ENCODE results near the gene RGS9. TPM values are rescaled to one million over a fixed set of nuclear protein-coding genes. Genes with fewer than 3 reads are reported as not detected.
A peak's percentile ranks its signal among the peaks of the same experiment; 100 is the strongest.
"Not testable (repeated sequence)": the region's sequence is repeated elsewhere in the genome, so short reads cannot be mapped to it uniquely, and the experiment has no call there.

RGS9 gene
- total RNA-seq, 2 experiments from 2014 or later, result 1.6 to 1.8 TPM

DNA sequence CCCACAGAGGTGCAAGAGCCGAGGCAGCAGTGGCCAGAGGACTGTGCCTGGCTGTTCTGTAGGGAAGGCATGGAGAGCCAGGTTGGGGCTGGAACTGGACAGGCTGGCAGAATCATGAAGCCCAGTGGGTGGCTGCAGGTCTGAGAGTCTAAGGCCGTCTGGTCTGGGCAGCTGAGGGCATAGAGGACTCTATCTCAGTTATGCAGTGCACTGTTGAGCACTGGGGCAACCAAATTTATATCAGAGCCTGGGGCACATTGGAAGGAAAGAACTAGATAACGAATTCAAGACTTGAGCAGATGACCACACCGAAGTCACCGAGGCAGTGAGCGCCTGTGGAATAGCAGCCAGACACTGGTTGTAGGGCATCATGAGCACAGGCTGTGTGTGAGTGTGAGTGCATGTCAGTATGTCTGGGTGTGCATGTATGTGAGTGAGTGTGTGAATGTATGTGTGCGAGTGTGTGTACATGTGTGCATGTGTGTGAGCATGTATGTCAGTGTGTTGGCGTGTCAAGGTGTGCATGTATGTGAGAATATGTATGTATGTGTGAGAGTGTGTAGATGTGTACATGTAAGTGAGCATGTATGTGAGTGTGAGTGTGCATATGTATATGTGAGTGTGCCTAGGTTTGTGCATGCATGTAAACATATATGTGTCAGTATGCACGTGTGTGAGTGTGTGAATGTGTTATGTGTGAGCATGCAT, 37.0 kb downstream of the RGS9 start:
- ATAC-seq (no peak), DNase-seq (no peak)
- CTCF ChIA-PET, result interaction anchor here (0.7 to 1.6 kb wide), 4 partner anchors 32 to 220 kb away, joined by 3 to 4 read pairs (median 4); no protein-coding TSS in a partner anchor
- Mint-ChIP-seq H3K9me3 (ENCODE audit: low read depth) (no peaks in the 10 kb centered on the region), H3K27ac (no peak overlapping the region), H3K27me3 (no peaks in the 10 kb centered on the region), H3K4me3 (no peak overlapping the region), H3K36me3 (ENCODE audit: low read depth) (no peaks in the 10 kb centered on the region), H3K4me1 (peaks cover 27% of the 10 kb centered on the region)
- intact Hi-C loops (cut with DNase I, micrococcal nuclease), result no loop called here
- POLR2A ChIA-PET, result interaction anchor here (0.6 kb wide), 1 partner anchor 667 kb away, joined by 7 read pairs; the partner anchor contains the start of gene CEP95

DNA sequence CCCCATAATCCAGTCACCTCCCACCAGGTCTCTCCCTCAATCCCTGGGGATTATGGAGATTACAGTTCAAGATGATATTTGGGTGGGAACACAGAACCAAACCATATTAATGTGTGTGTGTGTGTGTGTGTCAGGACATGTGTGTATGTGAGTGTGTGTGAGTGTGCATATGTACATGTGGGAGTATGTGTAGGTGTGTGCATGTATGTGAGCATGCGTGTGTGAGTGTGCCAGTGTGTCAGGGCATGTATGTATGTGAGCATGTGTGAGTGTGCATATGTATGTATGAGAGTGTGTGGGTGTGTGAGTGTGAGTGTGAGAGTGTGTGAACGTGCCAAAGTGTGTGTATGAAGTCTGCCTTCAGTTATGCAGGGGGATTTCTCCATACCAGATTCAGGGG, 37.8 kb downstream of the RGS9 start:
- H3K4me1 Mint-ChIP-seq, result peaks cover 35% of the 10 kb centered on the region
- H3K9me3 Mint-ChIP-seq (ENCODE audit: low read depth), result no peaks in the 10 kb centered on the region
- no peak overlapping the region for H3K4me3 Mint-ChIP-seq
- no peak overlapping the region for H3K27ac Mint-ChIP-seq
- ChIA-PET POLR2A (no interaction called here), CTCF (no interaction called here)
- ATAC-seq (no peak), DNase-seq (no peak)
- H3K27me3 Mint-ChIP-seq, result no peaks in the 10 kb centered on the region
- H3K36me3 Mint-ChIP-seq (ENCODE audit: low read depth), result no peaks in the 10 kb centered on the region
- intact Hi-C loops (cut with DNase I, micrococcal nuclease), result no loop called here

GRCh38 chr17:65175952-65176351, 38.8 kb downstream of the RGS9 start:
- Mint-ChIP-seq H3K27me3 (no peaks in the 10 kb centered on the region), H3K27ac (no peak overlapping the region), H3K9me3 (ENCODE audit: low read depth) (no peaks in the 10 kb centered on the region), H3K36me3 (ENCODE audit: low read depth) (no peaks in the 10 kb centered on the region), H3K4me3 (no peak overlapping the region), H3K4me1 (peaks cover 45% of the 10 kb centered on the region)
- DNase-seq (no peak), ATAC-seq (no peak)
- intact Hi-C loops (cut with DNase I, micrococcal nuclease), result no loop called here
- ChIA-PET CTCF (interaction anchor here (0.6 kb wide), 1 partner anchor 91 kb away, joined by 3 read pairs; no protein-coding TSS in a partner anchor), POLR2A (interaction anchor here (0.6 kb wide), 1 partner anchor 147 kb away, joined by 8 read pairs; no protein-coding TSS in a partner anchor)

GRCh38 chr17:65176646-65177409, 39.7 kb downstream of the RGS9 start:
- H3K27me3 Mint-ChIP-seq, result no peaks in the 10 kb centered on the region
- intact Hi-C loops (cut with DNase I, micrococcal nuclease), result no loop called here
- H3K36me3 Mint-ChIP-seq (ENCODE audit: low read depth), result no peaks in the 10 kb centered on the region
- DNase-seq (no peak), ATAC-seq (no peak)
- CTCF ChIA-PET, result no interaction called here
- no peak overlapping the region for H3K4me3 Mint-ChIP-seq
- POLR2A ChIA-PET, result interaction anchor here (0.6 kb wide), 1 partner anchor 151 kb away, joined by 5 read pairs; no protein-coding TSS in a partner anchor
- no peaks in the 10 kb centered on the region for H3K9me3 Mint-ChIP-seq (ENCODE audit: low read depth)
- peaks cover 48% of the 10 kb centered on the region for H3K4me1 Mint-ChIP-seq
- H3K27ac Mint-ChIP-seq, result no peak overlapping the region

DNA sequence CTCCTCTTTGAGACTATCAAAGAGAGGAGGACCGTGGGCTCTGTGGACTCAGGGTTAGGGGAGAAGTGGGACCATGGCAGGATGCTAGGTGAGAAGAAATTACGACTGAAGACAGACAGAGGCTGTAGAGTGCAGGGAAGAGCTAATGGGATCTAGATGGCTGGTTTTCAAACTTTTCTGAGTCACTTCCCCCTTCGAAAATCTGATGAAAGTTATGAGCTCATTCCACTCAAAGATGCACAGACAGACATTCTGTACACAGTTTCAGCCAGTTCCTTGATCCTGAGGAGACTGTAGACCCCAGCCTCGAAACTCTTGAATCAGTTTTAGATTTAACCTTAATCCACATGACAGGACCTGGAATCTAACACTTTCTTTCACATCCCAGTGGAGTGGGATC, 40.7 kb downstream of the RGS9 start:
- Mint-ChIP-seq H3K4me3 (no peak overlapping the region), H3K36me3 (ENCODE audit: low read depth) (no peaks in the 10 kb centered on the region), H3K9me3 (ENCODE audit: low read depth) (no peaks in the 10 kb centered on the region), H3K27me3 (no peaks in the 10 kb centered on the region), H3K27ac (peak overlapping the region; percentile 58), H3K4me1 (peaks cover 51% of the 10 kb centered on the region)
- ChIA-PET CTCF (interaction anchor here (1.0 to 2.8 kb wide), 2 partner anchors 18 to 40 kb away, joined by 3 to 5 read pairs; partner anchors contain the start of gene RGS9), POLR2A (interaction anchor here (0.6 kb wide), 1 partner anchor 39 kb away, joined by 5 read pairs; no protein-coding TSS in a partner anchor)
- intact Hi-C loops (cut with DNase I, micrococcal nuclease), result no loop called here
- no peak for ATAC-seq
- no peak for DNase-seq

- not testable (repeated sequence) for H3K4me3 Mint-ChIP-seq; H3K36me3 Mint-ChIP-seq (ENCODE audit: low read depth); H3K9me3 Mint-ChIP-seq (ENCODE audit: low read depth); DNase-seq; ATAC-seq; H3K27me3 Mint-ChIP-seq
- Mint-ChIP-seq H3K27ac (peak overlapping the region; percentile 45), H3K4me1 (peaks cover 54% of the 10 kb centered on the region)
- ChIA-PET POLR2A (interaction anchor here (0.6 kb wide), 1 partner anchor 75 kb away, joined by 3 read pairs; no protein-coding TSS in a partner anchor), CTCF (interaction anchor here (0.6 to 2.8 kb wide), 3 partner anchors 42 to 59 kb away, joined by 3 to 5 read pairs (median 5); partner anchors contain the start of gene RGS9)
- intact Hi-C loops (cut with DNase I, micrococcal nuclease), result loop anchor here (2.0 to 5.0 kb wide), 3 partner anchors 58 to 205 kb away; no protein-coding TSS in a partner anchor
Observed at GRCh38 chr17:65180276-65180675, 43.1 kb downstream of the RGS9 start.

DNA sequence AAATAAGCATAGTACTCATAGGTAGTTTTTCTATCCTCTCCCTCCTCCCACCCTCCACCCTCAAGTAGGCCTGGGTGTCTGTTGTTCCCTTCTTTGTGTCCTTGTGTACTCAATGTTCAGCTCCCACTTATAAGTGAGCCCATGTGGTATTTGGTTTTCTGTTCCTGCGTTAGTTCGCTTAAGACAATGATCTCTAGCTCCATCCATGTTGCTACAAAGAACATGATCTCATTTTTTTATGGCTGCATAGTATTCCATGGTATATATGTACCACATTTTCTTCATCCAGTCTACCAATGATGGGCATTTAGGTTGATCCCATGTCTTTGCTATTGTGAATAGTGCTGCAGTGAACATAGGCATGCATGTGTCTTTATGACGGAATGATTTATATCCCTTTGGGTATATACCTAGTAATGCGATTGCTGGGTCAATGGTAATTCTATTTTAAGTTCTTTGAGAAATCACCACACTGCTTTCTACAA, 43.6 kb downstream of the RGS9 start:
- not testable (repeated sequence) for H3K36me3 Mint-ChIP-seq (ENCODE audit: low read depth); H3K4me3 Mint-ChIP-seq; H3K9me3 Mint-ChIP-seq (ENCODE audit: low read depth); H3K27me3 Mint-ChIP-seq; DNase-seq; ATAC-seq
- Mint-ChIP-seq H3K4me1 (peaks cover 54% of the 10 kb centered on the region), H3K27ac (peak overlapping the region; percentile 75)
- CTCF ChIA-PET, result interaction anchor here (0.6 to 2.8 kb wide), 6 partner anchors 12 to 239 kb away, joined by 3 to 15 read pairs (median 5); partner anchors contain the start of gene RGS9
- POLR2A ChIA-PET, result interaction anchor here (0.6 kb wide), 1 partner anchor 75 kb away, joined by 3 read pairs; no protein-coding TSS in a partner anchor
- intact Hi-C loops (cut with DNase I, micrococcal nuclease), result loop anchor here (1.0 to 5.0 kb wide), 6 partner anchors 49 to 206 kb away; partner anchors contain the start of gene GNA13 (in 1 of the 2)

- Mint-ChIP-seq H3K4me3 (no peak overlapping the region), H3K27ac (peak overlapping the region; percentile 75), H3K27me3 (peaks cover 9% of the 10 kb centered on the region), H3K9me3 (ENCODE audit: low read depth) (no peaks in the 10 kb centered on the region), H3K4me1 (peaks cover 54% of the 10 kb centered on the region), H3K36me3 (ENCODE audit: low read depth) (no peaks in the 10 kb centered on the region)
- DNase-seq (peak; percentile 71), ATAC-seq (peak; percentile 77)
- ChIA-PET POLR2A (interaction anchor here (1.0 kb wide), 1 partner anchor 476 kb away, joined by 3 read pairs; no protein-coding TSS in a partner anchor), CTCF (interaction anchor here (0.7 to 2.4 kb wide), 8 partner anchors 13 to 240 kb away, joined by 3 to 15 read pairs (median 5); partner anchors contain the start of gene RGS9)
- intact Hi-C loops (cut with DNase I, micrococcal nuclease), result loop anchor here (1.0 to 5.0 kb wide), 6 partner anchors 48 to 207 kb away; partner anchors contain the start of gene GNA13 (in 1 of the 2)
Observed at GRCh38 chr17:65181237-65182061, 44.3 kb downstream of the RGS9 start.

DNA sequence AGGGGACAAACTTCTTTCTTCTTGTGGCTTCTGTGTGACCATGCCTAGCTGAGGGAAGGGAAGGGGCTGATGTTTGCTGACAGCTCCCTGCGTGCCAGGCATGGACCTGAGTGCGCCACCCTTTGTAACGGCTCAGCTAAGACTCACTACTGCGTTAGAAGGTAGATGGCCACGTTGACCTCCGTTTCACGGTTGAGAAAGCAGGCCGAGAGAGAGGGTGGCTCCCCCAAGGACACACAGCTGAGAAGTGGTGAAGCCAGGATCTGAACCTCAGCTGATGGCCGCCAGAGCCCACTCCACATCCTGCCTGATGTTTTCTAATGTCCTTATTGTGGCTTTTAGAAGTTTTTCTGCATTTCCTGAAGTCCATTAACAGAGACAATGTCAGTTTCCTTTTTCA, 45.1 kb downstream of the RGS9 start:
- H3K36me3 Mint-ChIP-seq (ENCODE audit: low read depth), result no peaks in the 10 kb centered on the region
- ChIA-PET CTCF (interaction anchor here (0.7 to 2.4 kb wide), 7 partner anchors 14 to 241 kb away, joined by 3 to 15 read pairs (median 5); partner anchors contain the start of gene RGS9), POLR2A (interaction anchor here (1.0 kb wide), 1 partner anchor 475 kb away, joined by 3 read pairs; no protein-coding TSS in a partner anchor)
- DNase-seq, result no peak
- H3K27me3 Mint-ChIP-seq, result peaks cover 9% of the 10 kb centered on the region
- H3K9me3 Mint-ChIP-seq (ENCODE audit: low read depth), result no peaks in the 10 kb centered on the region
- H3K27ac Mint-ChIP-seq, result peak overlapping the region; percentile 75
- peaks cover 52% of the 10 kb centered on the region for H3K4me1 Mint-ChIP-seq
- H3K4me3 Mint-ChIP-seq, result no peak overlapping the region
- no peak for ATAC-seq
- intact Hi-C loops (cut with DNase I, micrococcal nuclease), result loop anchor here (5.0 kb wide), 2 partner anchors 60 to 155 kb away; no protein-coding TSS in a partner anchor

DNA sequence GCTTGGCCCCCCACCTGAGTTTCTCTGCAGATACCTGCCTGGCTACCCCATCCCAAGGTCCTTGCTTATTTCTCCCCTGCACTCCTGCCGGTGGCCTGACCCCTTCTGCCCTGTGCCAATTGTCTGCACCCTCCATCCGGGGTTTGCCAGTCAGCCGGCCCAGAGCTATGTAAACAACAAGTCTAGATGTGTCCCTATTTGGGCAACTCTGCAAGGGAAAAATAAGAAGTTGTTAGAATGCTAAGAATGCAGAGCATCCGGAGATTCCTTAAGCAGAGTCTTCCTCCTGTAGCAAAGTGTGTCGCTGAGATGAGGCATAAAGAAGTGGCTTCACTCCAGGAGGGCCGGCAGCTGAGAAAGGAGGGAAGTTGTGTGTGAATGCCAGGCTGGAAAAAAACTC, 46.6 kb downstream of the RGS9 start:
- ChIA-PET POLR2A (no interaction called here), CTCF (interaction anchor here (1.2 kb wide), 1 partner anchor 15 kb away, joined by 3 read pairs; no protein-coding TSS in a partner anchor)
- DNase-seq (no peak), ATAC-seq (no peak)
- no peak overlapping the region for H3K27ac Mint-ChIP-seq
- H3K4me1 Mint-ChIP-seq, result peaks cover 43% of the 10 kb centered on the region
- H3K36me3 Mint-ChIP-seq (ENCODE audit: low read depth), result no peaks in the 10 kb centered on the region
- H3K27me3 Mint-ChIP-seq, result peaks cover 9% of the 10 kb centered on the region
- no peak overlapping the region for H3K4me3 Mint-ChIP-seq
- intact Hi-C loops (cut with DNase I, micrococcal nuclease), result loop anchor here (5.0 kb wide), 2 partner anchors 61 to 156 kb away; no protein-coding TSS in a partner anchor
- no peaks in the 10 kb centered on the region for H3K9me3 Mint-ChIP-seq (ENCODE audit: low read depth)
